ENCODE measurements around the gene SFT2D1.

GRCh38 chr6:166346449-166346848, 4.1 kb upstream of the SFT2D1 start:
- no peak for TF ChIP-seq CTCF (IDR thresholded peaks at IDR 0.05)
- no peak for TF ChIP-seq POLR2A (IDR thresholded peaks at IDR 0.05)
